ENCODE measurements around the gene GRAMD4. TPM values are rescaled to one million over a fixed set of nuclear protein-coding genes. Genes with fewer than 3 reads are reported as not detected.

Gene GRAMD4
- polyA plus RNA-seq, 2 of the 4 experiments (the other 2 are of a cell fraction) = 7.7 to 13.1 TPM

- DNase-seq (ENCODE audit: low read depth in 1 of 2, low spot score in 1 of 2) (no peak), ATAC-seq (no peak), FAIRE-seq (no peak)
- Histone ChIP-seq H3K4me3 (no peak overlapping the region), H3K4me1 (0 out of 3 replicates have a peak, but pooled peaks cover 3% of the 10 kb centered on the region), H3K9me3 (no peaks in the 10 kb centered on the region), H3K4me2 (no peak overlapping the region), H3K27ac (no peak overlapping the region)
- CTCF ChIA-PET = no interaction called here
- WGBS (ENCODE audit: missing lambda C conversion rate) = 84% methylated on average over 9 of the region's 12 CpGs
- no peak for TF ChIP-seq NR3C1 (IDR thresholded peaks at IDR 0.05)
- no peak for TF ChIP-seq BHLHE40 (IDR thresholded peaks at IDR 0.05; ENCODE audit: low read depth, low read length)
- no peak for TF ChIP-seq CHD2 (IDR thresholded peaks at IDR 0.05; ENCODE audit: low read length, partially characterized antibody)
- TF ChIP-seq PHF8 (IDR thresholded peaks at IDR 0.05; ENCODE audit: borderline replicate concordance, low read depth) = no peak
- no peak for TF ChIP-seq HOXA7 (CRISPR knock-in tag; IDR thresholded peaks at IDR 0.05)
- no peak for TF ChIP-seq USF2 (IDR thresholded peaks at IDR 0.05)
- TF ChIP-seq HOXB5 (CRISPR knock-in tag; IDR thresholded peaks at IDR 0.05) = no peak
- TF ChIP-seq TP53 (CRISPR knock-in tag; IDR thresholded peaks at IDR 0.05) = no peak
- no peak for TF ChIP-seq ESRRA (IDR thresholded peaks at IDR 0.05; ENCODE audit: borderline replicate concordance, low read length)
- no peak for TF ChIP-seq RFX5 (IDR thresholded peaks at IDR 0.05)
- TF ChIP-seq CTCF (IDR thresholded peaks at IDR 0.05) = no peak
- no peak for TF ChIP-seq FOXS1 (CRISPR knock-in tag; IDR thresholded peaks at IDR 0.05)
- POLR2A ChIA-PET = no interaction called here
Observed at GRCh38 chr22:46610356-46610755, 9.8 kb upstream of the GRAMD4 start.

GRCh38 chr22:46611189-46611588 lies 9.0 kb upstream of the GRAMD4 start:
- ChIA-PET CTCF (no interaction called here), POLR2A (no interaction called here)
- no peak overlapping the region for H3K4me2 ChIP-seq
- H3K9me3 ChIP-seq = no peaks in the 10 kb centered on the region
- FAIRE-seq = no peak
- no peak for ATAC-seq
- TF ChIP-seq PHF8 (IDR thresholded peaks at IDR 0.05; ENCODE audit: borderline replicate concordance, low read depth) = no peak
- no peak for TF ChIP-seq FOSL2 (IDR thresholded peaks at IDR 0.05)
- no peak for TF ChIP-seq FOSL2 (CRISPR knock-in tag; IDR thresholded peaks at IDR 0.05)
- no peak for TF ChIP-seq PBX3 (IDR thresholded peaks at IDR 0.05)
- TF ChIP-seq RCOR1 (IDR thresholded peaks at IDR 0.05; ENCODE audit: low read depth, low read length) = no peak
- TF ChIP-seq KDM5A (IDR thresholded peaks at IDR 0.05) = no peak
- no peak for TF ChIP-seq BCL3 (IDR thresholded peaks at IDR 0.05)
- WGBS (ENCODE audit: missing lambda C conversion rate) = 81% methylated on average over 7 of the region's 7 CpGs
- 0 out of 3 replicates have a peak, but pooled peaks cover 3% of the 10 kb centered on the region for H3K4me1 ChIP-seq
- no peak overlapping the region for H3K27ac ChIP-seq
- H3K4me3 ChIP-seq = no peak overlapping the region
- no peak for DNase-seq (ENCODE audit: low read depth in 1 of 2, low spot score in 1 of 2)

- ChIA-PET POLR2A (no interaction called here), CTCF (interaction anchor here (1.0 kb wide), 1 partner anchor 12 kb away, joined by 3 read pairs; no protein-coding TSS in a partner anchor)
- no peak overlapping the region for H3K27ac ChIP-seq
Observed at GRCh38 chr22:46612341-46612903, 7.8 kb upstream of the GRAMD4 start.

More at GRCh38 chr22:46612341-46612903, 7.8 kb upstream of the GRAMD4 start:
- H3K4me1 ChIP-seq = peaks cover 7% of the 10 kb centered on the region; the same call in 2 of the 3 replicates
- no peak for TF ChIP-seq PBX3 (IDR thresholded peaks at IDR 0.05)
- no peak for TF ChIP-seq CEBPB (IDR thresholded peaks at IDR 0.05)
- no peak for TF ChIP-seq EP300 (IDR thresholded peaks at IDR 0.05)
- no peak for TF ChIP-seq TP53 (CRISPR knock-in tag; IDR thresholded peaks at IDR 0.05)
- TF ChIP-seq RCOR1 (IDR thresholded peaks at IDR 0.05; ENCODE audit: low read depth, low read length) = no peak
- no peak for TF ChIP-seq KDM5A (IDR thresholded peaks at IDR 0.05)
- no peak for TF ChIP-seq ZFP36 (IDR thresholded peaks at IDR 0.05; ENCODE audit: borderline replicate concordance, partially characterized antibody)
- TF ChIP-seq E2F6 (IDR thresholded peaks at IDR 0.05; ENCODE audit: borderline replicate concordance, low read depth) = no peak
- no peak for TF ChIP-seq CBX2 (IDR thresholded peaks at IDR 0.05; ENCODE audit: borderline replicate concordance, low read depth)
- TF ChIP-seq POLR2A (IDR thresholded peaks at IDR 0.05; ENCODE audit: low read length) = no peak
- TF ChIP-seq CTCF (IDR thresholded peaks at IDR 0.05) = no peak
- no peak for TF ChIP-seq RNF2 (IDR thresholded peaks at IDR 0.05; ENCODE audit: borderline replicate concordance, low read depth)
- DNase-seq (ENCODE audit: low read depth in 1 of 2, low spot score in 1 of 2) = no peak
- no peak overlapping the region for H3K4me2 ChIP-seq
- 95% methylated on average over 3 of the region's 13 CpGs for WGBS (ENCODE audit: missing lambda C conversion rate)
- H3K9me3 ChIP-seq = no peaks in the 10 kb centered on the region
- FAIRE-seq = no peak
- H3K4me3 ChIP-seq = no peak overlapping the region
- ATAC-seq = no peak; a peak in 1 of 6 replicates
